HG03108 (cell line): ENCODE measurements around the gene KANSL1L.
A peak's percentile ranks its signal among the peaks of the same experiment; 100 is the strongest.
"Not testable (repeated sequence)": the region's sequence is repeated elsewhere in the genome, so short reads cannot be mapped to it uniquely, and the experiment has no call there.

Experiments used
- ATAC-seq: cut with Tn5 transposase; IDR thresholded peaks from one replicate; pipeline ENCODE4 v1.9.1; 2021; ENCODE audit warnings: moderate library complexity; ENCODE audit not compliant: unreplicated experiment

KANSL1L gene

DNA sequence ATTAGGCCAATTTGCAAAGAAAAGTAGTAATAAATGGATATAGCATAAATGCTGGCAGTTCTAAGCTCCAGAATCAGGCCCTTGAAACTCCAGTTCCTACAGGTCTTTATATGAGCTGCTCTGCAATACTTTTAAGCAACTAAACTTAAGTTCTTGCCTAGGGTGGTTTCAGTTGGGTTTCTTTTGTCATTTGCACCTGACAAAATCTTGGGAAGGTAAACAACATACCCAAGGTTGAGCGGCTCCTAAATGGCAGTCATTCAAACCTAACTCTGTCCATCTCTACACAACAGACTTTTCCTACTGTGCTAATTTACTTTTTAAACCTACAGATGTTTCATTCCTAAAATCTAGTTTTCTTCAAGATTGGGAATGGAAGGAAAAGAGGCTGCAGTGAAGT lies 9.3 kb upstream of the KANSL1L start:
- ATAC-seq, result no peak

DNA sequence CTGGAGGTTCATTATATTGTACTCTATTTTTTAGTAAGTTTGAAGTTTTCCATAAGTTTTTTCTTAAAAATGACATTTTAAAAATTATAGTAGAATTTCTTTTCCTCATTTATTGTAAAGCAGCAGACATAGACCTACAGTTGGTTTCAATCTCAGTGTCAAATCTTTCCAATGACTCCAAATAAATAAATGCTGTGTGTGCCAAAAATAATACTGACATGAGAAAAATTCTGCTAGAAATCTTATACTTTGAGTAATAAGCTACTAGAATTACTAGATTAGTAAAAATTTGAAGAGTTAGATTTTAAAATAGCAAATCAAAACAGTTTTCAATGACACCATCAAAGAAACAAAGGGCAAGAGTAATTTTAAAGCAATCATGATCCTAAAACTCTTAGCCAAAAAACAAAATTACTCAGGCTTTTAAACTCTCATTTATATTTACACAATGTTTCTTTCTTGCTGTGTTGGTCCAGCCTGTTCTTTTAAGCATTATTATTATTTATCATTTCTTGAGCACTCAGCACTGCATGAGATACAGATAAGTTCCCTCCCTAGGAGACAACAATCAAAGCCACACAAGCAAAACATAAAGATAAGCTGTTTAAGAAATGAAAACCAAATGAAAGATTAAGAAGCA lies 8.3 kb upstream of the KANSL1L start:
- ATAC-seq, result no peak

DNA sequence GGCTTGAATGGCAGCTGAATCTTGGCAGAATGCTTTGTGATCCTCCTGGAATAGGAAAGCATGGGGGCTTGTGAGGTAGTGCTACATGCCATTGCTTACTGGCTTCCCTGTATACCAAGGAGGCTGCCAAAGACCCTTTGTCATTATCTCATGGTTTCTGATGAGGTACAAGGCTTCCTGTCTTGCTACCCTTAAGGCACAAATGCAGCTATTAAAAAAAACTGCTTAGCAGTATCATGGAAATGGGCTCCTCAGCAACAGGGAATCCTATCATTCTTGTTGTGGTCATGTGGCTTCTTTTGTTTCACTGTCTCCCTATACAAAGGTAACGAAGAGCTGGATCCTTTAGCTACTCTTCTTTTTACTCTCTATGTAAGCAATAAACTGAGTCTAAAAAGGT lies 6.6 kb upstream of the KANSL1L start:
- ATAC-seq, result no peak

DNA sequence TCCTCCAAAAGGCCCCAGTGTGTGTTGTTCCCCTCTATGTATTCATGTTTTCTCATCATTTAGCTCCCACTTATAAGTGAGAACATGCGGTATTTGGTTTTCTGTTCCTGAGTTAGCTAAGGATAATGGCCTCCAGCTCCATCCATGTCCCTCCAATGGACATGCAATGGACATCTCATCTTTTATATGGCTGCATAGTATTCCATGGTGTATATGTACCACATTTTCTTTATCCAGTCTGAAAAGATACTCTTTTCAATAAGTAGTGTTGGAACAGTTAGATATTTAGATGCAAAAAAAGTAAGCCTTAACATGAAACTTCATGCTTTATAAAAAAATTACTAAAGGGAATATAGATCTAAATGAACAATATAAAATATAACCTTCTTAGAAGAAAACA lies 5.9 kb upstream of the KANSL1L start:
- ATAC-seq, result not testable (repeated sequence)

DNA sequence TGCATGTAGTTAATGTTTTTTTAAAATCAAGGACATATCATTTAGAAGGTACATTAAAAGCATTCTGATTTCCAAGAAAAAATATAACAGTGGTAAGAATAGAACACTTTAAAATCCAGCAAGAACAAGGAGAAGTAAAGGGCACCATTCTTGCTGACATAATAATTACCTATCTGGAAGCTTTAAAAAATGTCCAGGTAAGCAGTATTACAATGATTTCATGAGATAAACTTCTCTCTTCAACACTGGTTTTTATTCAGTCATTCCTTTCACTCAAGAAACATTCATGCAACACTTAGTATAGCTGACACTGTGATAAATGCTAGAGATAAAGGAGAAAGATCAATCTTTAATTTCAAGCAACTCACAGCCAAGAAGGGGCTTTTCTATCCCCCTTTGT lies 2.9 kb upstream of the KANSL1L start:
- ATAC-seq, result no peak

DNA sequence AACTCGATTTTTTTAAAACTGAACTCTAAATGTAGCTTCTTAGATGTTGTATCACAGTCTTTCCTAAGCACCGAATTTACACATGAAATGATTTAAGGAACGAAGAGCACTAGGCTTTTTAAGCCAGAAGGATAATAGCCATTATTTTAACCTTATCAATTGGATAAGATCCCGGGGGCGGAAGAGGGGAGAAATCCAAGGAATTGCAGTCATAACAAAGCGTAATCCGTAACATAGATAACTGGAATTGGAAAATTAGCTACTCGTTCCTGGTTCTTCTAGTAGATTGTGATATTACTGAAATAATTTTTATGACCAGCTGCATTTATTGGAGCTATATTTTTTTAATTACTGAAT lies 988 bp upstream of the KANSL1L start:
- ATAC-seq, result no peak

DNA sequence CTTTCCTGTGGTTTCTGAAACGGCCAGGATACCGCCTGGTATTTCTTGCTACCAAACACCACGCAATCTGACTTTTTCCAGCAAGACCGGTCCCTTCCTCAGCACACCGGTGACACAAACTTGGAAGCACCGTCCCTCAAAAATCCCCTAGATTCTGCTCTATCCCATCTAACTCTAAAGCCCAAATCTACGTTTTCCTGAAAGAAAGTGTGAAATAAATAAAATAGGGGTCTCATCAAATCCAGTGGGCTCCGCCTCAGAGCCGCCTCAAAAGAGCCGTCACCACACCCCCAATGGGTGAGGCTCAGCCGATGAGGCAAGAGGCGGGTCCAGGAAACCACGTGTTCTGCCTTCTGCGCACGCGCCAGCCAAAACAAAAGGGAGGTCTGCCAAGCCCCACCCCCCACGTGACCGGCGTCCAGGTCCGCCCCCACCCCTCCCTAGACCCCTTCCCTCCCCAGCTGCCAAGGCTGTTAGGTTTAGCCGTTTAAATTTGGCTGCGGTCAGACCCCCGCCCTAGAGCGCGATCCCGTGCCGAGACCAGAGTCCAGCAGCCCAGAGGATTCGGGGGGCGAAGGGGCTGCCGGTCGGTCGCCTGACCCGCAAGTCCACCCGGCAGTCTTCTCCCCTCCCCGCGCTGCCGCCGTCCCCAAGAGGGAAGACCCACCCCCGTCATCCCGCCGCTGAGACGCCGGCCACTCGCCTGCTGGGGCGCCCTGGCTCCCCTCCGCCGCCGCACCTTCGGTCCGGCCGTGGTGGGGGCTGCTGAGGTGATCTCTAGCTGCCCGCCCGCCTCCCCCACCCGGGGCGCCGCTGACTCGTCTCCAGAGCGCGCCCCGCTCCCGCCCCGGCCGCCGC lies 534 bp downstream of the KANSL1L start:
- peak; percentile 68 for ATAC-seq

DNA sequence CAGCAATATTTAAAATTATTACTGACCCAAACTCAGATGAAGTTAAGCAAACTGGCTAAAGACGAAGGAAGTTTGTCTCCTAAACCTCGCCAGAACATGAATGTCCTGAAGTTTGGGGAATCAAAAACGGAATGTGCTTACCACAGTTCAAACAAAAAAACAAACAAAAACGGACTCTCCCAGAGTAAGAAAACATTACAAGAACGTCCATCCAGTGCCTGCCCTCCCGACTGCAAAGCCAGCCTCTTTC lies 1.1 kb downstream of the KANSL1L start:
- ATAC-seq, result no peak

DNA sequence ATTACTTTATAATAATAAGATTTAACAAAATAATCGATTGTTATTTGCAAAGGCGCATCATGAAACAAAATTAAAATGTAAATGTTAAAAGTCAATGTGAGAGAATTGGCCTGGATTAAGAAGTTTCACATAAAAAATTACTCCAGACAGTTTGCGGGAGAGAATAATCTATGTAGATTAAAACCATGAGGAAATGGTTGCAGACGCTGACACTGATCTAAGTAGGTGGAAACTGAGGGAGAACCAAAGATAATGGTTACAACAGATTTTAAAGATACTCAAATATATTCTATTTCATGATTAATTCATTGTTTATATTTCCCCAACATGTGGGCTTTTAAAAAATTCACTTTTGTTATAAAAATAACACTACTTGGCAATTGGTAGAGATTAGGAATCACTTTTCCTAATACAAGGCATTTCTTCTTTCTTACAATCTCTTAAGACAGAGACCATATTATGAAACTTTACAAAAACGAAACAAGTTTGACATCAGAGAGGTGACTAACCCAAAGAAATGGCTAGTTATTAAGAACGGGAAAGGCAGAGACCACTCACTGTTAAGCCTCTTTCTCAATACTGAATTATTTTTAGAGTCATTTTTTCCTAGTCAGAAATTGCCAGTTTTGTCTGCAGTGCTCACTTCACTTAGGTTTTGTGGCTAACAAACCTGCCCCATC lies 1.6 kb downstream of the KANSL1L start:
- peak; percentile 26 for ATAC-seq

DNA sequence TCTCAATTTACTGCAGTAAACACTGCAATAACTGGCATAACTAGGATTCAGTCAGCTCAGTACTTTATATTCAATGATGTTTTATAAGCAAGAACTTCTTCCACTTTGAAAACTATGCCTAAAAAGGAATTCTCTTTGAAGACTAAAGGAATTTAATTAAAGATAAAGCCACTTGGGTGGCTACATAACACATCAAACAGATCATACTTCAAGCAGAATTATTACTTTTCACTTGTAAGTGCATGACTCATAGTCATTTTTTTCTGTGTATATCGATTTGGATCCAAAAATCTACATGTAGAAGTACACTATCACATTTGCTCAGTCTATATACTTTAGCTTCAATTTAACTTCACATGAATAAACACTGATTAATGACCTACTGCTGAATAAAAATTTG lies 4.0 kb downstream of the KANSL1L start:
- no peak for ATAC-seq

DNA sequence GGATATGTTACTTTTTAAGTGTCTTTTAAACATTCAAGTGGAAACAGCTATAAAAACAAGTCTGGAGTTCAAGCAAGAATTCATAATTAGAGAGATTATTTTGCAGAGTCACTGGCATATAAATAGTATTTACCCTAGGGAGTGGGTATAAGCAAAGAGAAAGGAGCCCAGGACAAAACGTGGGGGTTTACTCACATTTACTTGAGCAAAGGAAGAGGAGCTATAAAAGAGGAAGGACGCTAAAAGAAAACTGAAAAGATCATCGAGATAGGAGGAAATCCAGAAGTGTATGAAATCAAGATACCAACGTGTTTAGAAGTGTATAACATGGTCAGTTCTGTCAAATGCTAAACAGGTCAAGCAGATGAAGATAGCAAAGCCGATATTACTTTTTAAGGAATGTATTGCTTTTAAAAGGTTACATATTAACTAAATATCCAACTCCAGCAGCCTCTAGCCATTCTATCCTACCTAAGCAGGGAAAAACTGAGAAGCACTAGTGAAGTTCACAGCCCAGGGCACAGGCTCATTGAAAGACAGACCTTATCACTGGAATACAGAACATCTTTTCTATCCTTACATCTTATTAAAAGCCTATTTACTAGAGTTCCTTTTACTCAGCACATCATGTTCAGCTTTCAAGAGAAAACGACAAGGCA lies 8.6 kb downstream of the KANSL1L start:
- no peak for ATAC-seq

DNA sequence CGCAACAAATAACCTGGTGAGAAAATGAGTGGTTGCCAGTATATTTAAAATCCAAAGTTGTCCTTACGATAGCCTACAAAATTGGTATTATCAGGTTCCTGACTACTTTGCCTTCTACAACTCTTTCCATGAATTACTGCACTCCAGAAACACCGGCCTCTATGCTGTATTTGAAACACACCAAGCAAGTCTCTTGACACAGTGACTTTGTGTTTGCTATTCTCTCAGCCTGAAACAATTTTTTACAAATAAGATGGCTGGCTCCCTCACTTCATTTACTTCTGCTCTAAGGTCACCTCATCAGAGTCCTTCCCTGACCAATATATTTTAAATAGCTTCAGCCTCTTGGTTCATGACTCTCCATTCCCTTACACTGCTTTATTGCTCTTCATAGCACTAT lies 12.2 kb downstream of the KANSL1L start:
- ATAC-seq, result no peak

DNA sequence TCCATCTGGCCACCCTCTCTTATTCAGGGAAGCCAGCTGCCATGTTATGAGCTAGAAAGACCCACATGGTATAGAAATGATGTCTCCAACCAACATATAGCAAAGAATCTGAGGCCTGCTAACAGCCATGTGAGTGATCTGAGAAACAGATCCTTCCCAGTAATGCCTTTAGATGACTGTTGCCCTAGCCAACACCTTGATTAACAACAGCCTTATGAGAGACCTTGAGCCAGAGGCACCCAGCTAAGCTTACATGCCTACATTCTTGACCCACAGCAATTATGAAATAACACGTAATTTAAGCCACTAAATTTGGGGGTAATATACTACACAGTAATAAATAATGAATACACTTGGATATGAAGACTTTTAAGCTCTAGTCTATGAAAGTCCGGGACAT lies 13.0 kb downstream of the KANSL1L start:
- no peak for ATAC-seq

DNA sequence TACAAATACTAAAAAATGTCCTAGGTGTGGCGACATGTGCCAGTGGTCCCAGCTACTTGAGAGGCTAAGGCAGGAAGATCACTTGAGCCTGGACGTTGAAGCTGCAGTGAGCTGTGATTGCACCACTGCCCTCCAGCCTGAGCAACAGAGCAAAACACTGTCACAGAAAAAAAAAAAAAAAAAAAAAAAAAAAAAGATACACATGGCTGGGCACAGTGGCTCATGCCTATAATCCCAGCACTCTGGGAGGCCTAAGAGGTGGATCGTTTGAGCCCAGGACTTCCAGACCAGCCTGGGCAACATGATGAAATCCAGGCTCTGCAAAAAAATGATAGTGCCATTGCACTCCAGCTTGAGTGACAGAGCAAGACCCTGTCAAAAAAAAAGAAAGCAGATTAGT lies 13.7 kb downstream of the KANSL1L start:
- ATAC-seq, result no peak

DNA sequence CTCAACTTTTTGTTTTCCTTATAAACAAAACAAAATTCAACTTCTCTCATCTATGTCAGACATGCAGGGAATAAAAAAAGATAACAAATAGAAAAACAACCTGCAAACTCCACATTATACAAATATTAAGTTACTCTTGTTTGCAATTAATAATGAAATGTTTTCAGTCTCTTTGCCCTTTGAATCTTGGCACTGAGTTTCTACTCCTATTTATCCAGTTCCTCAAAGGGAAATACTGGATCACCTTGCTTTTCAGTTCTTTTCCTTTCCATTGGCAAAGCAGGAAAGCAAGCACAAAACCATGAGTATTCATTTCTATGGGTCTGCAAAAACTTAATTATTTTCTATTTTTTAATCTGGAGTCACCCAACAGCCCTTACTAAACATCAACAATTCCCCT lies 23.6 kb downstream of the KANSL1L start:
- ATAC-seq, result no peak

DNA sequence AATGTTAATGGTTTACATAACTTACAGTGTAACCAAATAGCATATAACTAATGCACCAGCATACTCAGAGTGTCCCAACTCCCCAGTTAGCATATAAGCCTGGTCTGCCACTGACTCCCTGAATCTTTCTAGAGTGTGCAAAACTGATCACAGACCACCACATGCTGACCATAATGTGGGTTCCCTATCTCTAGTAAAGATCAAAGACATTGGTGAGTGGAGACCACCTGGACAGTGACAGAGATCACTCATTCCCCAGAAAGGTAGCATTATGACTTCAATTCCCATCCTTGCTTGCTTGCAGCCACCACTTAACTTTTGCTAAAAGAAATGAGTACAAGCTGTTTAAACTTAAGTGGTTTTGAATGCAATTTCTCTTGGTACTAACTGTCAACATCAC lies 39.0 kb downstream of the KANSL1L start:
- ATAC-seq, result no peak

DNA sequence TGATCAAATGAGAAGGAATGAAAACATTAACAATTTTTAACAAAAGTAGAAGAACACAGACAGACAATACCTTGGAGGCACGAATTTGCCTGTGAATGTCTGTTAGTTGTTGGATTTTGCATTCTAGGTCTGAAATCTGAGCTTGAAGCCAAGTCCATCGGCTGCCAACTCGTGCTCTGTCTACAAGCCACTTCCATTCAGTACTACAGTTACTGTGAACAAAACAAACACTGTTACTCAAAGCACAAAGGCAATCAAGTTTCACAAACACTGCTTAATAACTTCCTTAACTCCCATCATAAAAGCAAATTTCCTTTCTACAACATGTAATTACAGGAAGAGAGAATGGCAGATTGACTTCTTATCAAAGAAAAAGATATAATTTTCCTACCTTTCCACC lies 42.2 kb downstream of the KANSL1L start:
- no peak for ATAC-seq

DNA sequence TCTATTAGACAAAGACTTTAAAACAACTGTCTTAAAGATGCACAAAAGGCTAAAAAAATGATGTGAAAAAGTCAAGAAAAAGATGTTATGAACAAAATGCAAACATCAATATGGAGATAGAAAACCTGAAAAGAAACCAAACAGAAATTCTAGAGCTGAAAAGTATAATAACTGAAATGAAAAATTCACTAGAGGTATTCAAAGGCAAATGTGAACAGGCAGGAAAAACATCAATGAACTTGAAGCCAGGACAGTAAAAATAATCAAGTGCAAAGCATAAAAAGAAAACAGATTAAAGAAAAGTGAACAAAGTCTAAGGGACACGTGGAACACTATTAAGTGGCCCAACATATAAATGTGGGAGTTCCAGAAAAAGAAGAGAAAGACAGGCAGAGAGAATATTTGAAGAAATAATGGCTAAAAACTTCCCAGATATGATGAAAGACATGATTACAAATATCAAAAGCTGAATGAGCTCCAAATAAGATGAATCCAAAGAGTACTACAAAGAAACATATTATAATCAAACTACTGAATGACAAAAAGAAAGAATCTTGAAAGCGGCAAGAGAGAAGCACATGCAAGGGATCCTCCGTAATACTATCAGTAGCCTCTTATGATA lies 57.5 kb downstream of the KANSL1L start:
- ATAC-seq, result no peak

DNA sequence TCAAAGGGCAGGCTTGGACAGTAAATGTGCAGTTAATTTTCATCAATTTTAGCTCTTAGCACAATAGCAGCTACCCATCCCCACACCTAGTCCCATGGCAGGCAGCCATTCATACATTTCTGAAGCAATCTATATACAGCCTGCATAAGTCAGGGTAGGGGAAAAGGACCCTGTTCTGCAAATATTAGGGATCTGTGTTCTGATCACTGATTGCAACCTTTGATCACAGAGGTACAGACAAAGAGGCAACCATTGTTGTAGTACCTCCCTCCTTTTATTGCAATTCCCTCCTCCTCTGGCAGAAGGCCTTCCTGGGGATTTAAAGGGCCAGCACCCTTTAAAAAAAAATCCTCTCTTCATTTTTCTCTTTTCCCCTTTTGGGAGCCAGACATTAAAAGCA lies 58.3 kb downstream of the KANSL1L start:
- no peak for ATAC-seq

DNA sequence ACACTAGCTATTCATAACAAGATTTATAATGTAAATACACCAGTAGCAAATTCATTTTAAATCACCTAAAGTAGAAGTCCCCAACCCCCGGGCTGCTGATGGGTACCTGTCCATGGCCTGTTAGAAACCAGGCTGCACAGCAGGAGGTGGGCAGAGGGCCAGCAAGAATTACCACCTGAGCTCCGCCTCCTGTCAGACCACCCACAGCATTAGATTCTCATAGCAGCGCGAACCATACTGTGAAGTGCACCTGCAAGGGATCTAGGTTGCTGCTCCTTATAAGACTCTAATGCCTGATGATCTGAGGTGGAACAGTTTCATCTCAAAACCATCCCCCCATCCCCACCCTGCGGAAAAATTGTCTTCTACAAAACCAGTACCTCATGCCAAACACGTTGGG lies 71.3 kb downstream of the KANSL1L start:
- ATAC-seq, result no peak

DNA sequence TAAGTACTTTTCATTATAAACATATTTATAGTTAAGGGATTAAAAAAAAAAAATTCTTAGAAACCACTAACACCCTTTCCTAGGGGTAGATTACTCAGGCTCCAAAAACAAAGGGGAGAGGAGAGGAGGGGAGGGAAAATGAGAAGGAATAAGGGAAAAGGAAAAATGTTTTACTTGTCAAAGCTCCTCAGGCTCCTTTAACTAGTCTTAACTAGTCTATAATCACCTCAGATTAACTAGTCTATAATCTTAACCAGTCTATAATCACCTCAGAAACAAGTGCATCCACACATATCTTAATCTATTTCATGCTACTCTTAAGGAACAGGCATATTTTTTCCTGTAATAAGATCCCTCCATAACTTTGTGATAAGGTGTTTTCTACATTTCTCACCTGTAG lies 76.4 kb downstream of the KANSL1L start:
- ATAC-seq, result no peak

DNA sequence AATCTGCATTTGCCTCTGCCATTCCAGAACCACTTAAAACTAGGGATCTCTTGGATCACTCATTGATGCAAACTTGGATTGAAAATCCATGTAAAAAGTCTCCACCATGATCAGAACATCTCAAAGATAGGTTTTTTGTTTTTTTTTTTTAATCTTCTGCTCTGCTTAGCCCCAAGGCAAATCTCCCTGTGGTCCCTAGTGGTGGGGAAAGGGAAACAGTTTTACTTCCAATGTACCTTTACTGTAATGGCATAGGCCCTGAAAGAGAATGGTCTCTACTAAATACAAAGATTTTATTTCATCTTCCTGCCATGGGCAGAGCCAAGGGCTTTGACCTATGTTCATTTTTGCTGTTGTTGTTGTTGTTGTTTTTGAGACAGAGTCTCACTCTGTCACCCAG lies 78.4 kb downstream of the KANSL1L start:
- ATAC-seq, result no peak
